Progenitor cell of endocrine pancreas (in vitro differentiated cells): Measurements from ENCODE around the gene MACROD2. TPM values are rescaled to one million over a fixed set of nuclear protein-coding genes. Genes with fewer than 3 reads are reported as not detected.

Source experiments
- DNase-seq: peaks from one replicate; pipeline ENCODE4 v3.0.0; 2021; ENCODE audit warnings: low spot score; ENCODE audit not compliant: unreplicated experiment
- H3K27ac Mint-ChIP-seq: 2 replicates; pipeline ENCODE4 v1.8.0; 2021; ENCODE audit warnings: mild to moderate bottlenecking, moderate library complexity, mixed read lengths
- H3K27me3 Mint-ChIP-seq: 2 replicates; pipeline ENCODE4 v1.8.0; 2021; ENCODE audit warnings: mixed read lengths
- H3K36me3 Mint-ChIP-seq: 2 replicates; pipeline ENCODE4 v1.8.0; 2022; ENCODE audit warnings: mixed read lengths; ENCODE audit not compliant: insufficient read depth
- H3K4me1 Mint-ChIP-seq: 2 replicates; pipeline ENCODE4 v1.8.0; 2021; ENCODE audit warnings: low read depth, mixed read lengths
- H3K4me3 Mint-ChIP-seq: 2 replicates; pipeline ENCODE4 v1.8.0; 2021; ENCODE audit warnings: low read depth, mild to moderate bottlenecking, moderate library complexity, mixed read lengths
- H3K9me3 Mint-ChIP-seq: 2 replicates; pipeline ENCODE4 v1.8.0; 2021; ENCODE audit warnings: low read depth, mixed read lengths
- total RNA-seq: library from RNA; stranded (reverse); gene quantifications from 2 replicates; pipeline ENCODE4 v1.2.1, GENCODE V29; 2021
- TF ChIP-seq, protein P1 (sequence below): fragments of 200-600 bp; sonication (generic); IDR thresholded peaks from one replicate; pipeline ENCODE4 v1.5.0; 2021; ENCODE audit warnings: antibody characterized with exemption, mild to moderate bottlenecking; ENCODE audit not compliant: unreplicated experiment

Gene MACROD2
- total RNA-seq, 1 donor from 2014 or later, result 7.6 TPM

DNA sequence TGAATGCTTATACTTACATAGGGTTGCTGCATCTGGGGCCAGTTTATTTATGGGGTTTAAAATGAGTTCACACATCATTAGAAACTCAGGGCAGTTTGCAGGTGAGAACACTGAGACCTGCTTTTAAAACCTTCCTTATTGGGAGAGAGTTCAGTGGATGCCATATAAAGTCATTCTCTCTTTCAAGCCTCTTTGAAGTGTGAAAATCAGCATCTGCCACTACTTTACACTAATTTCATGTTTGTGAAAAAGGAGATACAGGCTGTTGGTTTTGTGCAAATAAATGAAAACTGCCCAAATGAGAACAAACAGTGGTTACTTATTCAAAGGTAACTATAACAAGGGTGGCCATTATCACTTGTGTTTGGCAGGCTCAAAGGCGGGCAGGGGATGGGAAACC is 2047.4 kb downstream of the MACROD2 start:
- DNase-seq, result no peak
- Mint-ChIP-seq H3K27me3 (no peaks in the 10 kb centered on the region), H3K27ac (no peak overlapping the region), H3K4me1 (peaks cover 3% of the 10 kb centered on the region), H3K4me3 (no peak overlapping the region), H3K36me3 (no peaks in the 10 kb centered on the region), H3K9me3 (no peaks in the 10 kb centered on the region)
- TF ChIP-seq, protein P1, sequence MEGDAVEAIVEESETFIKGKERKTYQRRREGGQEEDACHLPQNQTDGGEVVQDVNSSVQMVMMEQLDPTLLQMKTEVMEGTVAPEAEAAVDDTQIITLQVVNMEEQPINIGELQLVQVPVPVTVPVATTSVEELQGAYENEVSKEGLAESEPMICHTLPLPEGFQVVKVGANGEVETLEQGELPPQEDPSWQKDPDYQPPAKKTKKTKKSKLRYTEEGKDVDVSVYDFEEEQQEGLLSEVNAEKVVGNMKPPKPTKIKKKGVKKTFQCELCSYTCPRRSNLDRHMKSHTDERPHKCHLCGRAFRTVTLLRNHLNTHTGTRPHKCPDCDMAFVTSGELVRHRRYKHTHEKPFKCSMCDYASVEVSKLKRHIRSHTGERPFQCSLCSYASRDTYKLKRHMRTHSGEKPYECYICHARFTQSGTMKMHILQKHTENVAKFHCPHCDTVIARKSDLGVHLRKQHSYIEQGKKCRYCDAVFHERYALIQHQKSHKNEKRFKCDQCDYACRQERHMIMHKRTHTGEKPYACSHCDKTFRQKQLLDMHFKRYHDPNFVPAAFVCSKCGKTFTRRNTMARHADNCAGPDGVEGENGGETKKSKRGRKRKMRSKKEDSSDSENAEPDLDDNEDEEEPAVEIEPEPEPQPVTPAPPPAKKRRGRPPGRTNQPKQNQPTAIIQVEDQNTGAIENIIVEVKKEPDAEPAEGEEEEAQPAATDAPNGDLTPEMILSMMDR, result no peak

DNA sequence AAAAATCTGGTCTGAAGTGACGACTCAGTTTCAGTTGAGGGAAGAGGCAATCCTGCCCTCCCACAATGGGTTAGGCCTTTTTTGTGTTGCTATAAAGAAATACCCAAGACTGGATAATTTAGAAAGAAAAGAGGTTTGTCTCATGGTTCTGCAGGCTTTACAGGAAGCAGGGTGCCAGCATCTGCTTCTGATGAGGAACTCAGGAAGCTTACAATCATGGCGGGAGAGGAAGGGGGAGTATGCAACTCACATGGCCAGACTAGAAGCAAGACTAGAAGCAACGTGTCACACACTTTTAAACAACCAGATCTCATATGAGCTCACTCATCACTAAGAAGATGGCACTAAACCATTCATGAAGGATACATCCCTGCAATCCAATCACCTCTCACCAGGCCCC is 2048.6 kb downstream of the MACROD2 start:
- H3K4me3 Mint-ChIP-seq, result no peak overlapping the region
- H3K36me3 Mint-ChIP-seq, result no peaks in the 10 kb centered on the region
- no peaks in the 10 kb centered on the region for H3K27me3 Mint-ChIP-seq
- H3K4me1 Mint-ChIP-seq, result peaks cover 6% of the 10 kb centered on the region
- TF ChIP-seq, protein P1, result no peak
- H3K9me3 Mint-ChIP-seq, result no peaks in the 10 kb centered on the region
- no peak overlapping the region for H3K27ac Mint-ChIP-seq
- DNase-seq, result no peak

DNA sequence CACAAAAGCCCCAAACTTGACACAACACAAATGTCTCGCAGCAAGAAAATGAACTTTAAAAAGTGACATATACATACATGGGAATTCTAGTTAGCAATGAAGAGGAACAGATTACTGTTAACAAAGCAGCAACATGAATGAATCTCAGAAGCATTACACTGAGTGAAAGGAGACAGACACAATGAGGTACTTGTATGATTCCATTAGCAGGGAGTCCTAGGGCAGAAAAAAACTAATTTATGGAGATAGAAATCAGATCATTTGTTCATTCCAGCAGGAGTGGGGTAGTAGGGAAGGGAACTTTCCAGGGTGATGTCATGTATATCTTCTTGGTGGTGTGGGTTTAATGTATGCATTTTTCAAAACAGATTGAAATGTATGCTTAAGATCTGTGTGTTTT is 2053.6 kb downstream of the MACROD2 start:
- TF ChIP-seq, protein P1, result no peak
- H3K27ac Mint-ChIP-seq, result no peak overlapping the region
- H3K9me3 Mint-ChIP-seq, result no peaks in the 10 kb centered on the region
- H3K36me3 Mint-ChIP-seq, result no peaks in the 10 kb centered on the region
- H3K27me3 Mint-ChIP-seq, result no peaks in the 10 kb centered on the region
- no peak for DNase-seq
- peaks cover 7% of the 10 kb centered on the region for H3K4me1 Mint-ChIP-seq
- H3K4me3 Mint-ChIP-seq, result no peak overlapping the region

DNA sequence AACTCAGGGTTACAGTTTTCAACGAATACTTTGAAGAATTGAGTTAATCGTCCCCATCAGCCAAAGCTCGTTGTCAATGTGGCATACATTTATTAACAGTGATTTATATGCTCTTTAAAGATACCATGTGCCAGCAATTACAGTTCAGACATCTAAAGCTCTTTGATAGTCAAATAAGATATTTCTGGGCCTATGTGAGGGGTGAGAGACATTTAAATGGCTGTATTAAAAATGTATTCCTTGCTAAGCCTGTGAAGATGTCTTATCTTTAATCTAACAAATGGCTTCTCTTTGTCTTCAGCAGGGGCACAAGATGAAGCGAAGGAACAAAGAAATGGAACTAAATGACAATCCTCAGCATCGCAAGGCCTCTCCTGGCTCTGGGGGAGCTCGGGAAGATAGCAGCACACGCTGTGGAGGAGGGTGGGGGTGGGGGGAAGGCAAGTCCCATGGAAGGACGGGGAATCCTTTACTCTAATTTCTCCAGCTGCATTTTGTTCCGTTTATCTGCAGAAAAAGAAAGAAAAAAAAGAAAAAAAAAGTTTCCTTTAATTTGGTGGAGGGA is 2054.3 kb downstream of the MACROD2 start:
- no peak for DNase-seq
- Mint-ChIP-seq H3K4me3 (no peak overlapping the region), H3K27ac (no peak overlapping the region), H3K4me1 (peaks cover 7% of the 10 kb centered on the region), H3K27me3 (no peaks in the 10 kb centered on the region), H3K9me3 (no peaks in the 10 kb centered on the region), H3K36me3 (no peaks in the 10 kb centered on the region)
- TF ChIP-seq, protein P1, result no peak

DNA sequence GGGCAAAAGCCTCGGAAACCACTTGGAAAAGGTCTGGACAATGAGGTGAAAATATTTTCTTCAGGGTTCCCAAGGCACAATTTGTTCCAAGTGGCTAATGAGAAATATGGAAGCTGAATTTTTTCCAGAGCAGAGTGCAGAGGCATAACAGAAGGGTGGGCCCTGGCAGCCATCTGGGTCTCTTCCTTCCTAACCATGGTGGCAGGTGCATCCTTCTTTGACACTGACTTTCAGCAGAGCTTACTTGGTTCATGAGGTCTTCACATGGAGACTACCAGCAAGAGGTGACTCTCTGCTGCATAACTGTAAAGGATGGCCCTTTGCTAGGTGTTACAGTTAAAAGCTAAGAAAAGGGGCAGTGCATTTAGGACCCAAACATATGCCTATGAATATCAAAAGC is 2055.1 kb downstream of the MACROD2 start:
- no peak overlapping the region for H3K27ac Mint-ChIP-seq
- H3K4me3 Mint-ChIP-seq, result no peak overlapping the region
- no peaks in the 10 kb centered on the region for H3K36me3 Mint-ChIP-seq
- no peaks in the 10 kb centered on the region for H3K9me3 Mint-ChIP-seq
- TF ChIP-seq, protein P1, result no peak
- peaks cover 7% of the 10 kb centered on the region for H3K4me1 Mint-ChIP-seq
- H3K27me3 Mint-ChIP-seq, result no peaks in the 10 kb centered on the region
- DNase-seq, result no peak
